ENCODE measurements around the gene SEMA3F.

DNA sequence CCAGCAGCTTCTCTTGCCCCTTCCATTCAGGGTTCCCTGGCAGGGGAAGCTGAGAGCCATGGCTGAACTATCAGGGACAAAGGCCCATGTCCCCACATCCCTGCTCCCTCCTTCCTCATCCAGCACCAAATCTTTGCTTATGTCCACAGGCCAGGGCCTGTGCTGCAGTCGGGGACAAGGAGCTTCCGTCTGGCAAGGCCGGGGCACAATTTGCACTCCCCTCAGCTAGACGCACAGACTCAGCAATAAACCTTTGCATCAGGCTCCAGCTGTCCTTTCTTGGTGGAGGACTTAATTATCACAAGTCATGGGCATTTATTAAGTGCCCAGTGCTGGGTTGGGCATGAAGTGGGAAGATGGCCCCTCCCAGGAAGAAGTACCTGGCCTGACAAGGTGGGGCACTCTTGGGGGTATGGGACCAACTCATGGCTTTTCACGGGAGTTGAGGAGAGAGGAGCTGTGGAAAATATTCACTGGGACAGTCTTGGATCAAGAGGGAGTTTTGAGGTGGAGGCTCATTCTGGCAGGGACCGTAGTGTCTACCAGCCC lies 41.2 kb downstream of the SEMA3F start:
- TF ChIP-seq, protein P1, sequence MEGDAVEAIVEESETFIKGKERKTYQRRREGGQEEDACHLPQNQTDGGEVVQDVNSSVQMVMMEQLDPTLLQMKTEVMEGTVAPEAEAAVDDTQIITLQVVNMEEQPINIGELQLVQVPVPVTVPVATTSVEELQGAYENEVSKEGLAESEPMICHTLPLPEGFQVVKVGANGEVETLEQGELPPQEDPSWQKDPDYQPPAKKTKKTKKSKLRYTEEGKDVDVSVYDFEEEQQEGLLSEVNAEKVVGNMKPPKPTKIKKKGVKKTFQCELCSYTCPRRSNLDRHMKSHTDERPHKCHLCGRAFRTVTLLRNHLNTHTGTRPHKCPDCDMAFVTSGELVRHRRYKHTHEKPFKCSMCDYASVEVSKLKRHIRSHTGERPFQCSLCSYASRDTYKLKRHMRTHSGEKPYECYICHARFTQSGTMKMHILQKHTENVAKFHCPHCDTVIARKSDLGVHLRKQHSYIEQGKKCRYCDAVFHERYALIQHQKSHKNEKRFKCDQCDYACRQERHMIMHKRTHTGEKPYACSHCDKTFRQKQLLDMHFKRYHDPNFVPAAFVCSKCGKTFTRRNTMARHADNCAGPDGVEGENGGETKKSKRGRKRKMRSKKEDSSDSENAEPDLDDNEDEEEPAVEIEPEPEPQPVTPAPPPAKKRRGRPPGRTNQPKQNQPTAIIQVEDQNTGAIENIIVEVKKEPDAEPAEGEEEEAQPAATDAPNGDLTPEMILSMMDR (IDR thresholded peaks at IDR 0.05; ENCODE audit: extremely low read depth in 1 of 2, insufficient read depth in 1 of 2, low read depth in 1 of 2, low read length in 2 of 2): no peak
- TF ChIP-seq FOS (IDR thresholded peaks at IDR 0.05; ENCODE audit: borderline replicate concordance, insufficient read depth, low read length) (no peak), POLR2A (IDR thresholded peaks at IDR 0.05; ENCODE audit: low read depth, low read length) (no peak), EZH2 (IDR thresholded peaks at IDR 0.05; ENCODE audit: borderline replicate concordance, low read depth, low read length, severe bottlenecking) (no peak), MYC (IDR thresholded peaks at IDR 0.05; ENCODE audit: low read depth, low read length) (no peak), POLR2AphosphoS5 (IDR thresholded peaks at IDR 0.05; ENCODE audit: insufficient read depth, low read depth, low read length) (no peak)

All from endothelial cell of umbilical vein (primary cell).